Stimulated activated CD8-positive, alpha-beta memory T cell treated with anti-CD3 and anti-CD28 coated beads, Interleukin-4, amount 100 ng/mL, for 1 hour (primary cell): ENCODE measurements around the gene ATXN3L.
"Not testable (repeated sequence)": the region's sequence is repeated elsewhere in the genome, so short reads cannot be mapped to it uniquely, and the experiment has no call there.

Experiments used
- DNase-seq, 2 donors: peaks; one replicate each; pipeline ENCODE4 v3.0.0-alpha.2; 2020; ENCODE audit warnings: low read depth in 2 of 2, low spot score in 1 of 2

ATXN3L gene

GRCh38 chrX:13307041-13307440 lies 12.8 kb downstream of the ATXN3L start:
- no peak for DNase-seq

- no peak for DNase-seq
Observed at GRCh38 chrX:13305108-13305507, 14.7 kb downstream of the ATXN3L start.

- no peak for DNase-seq
Observed at GRCh38 chrX:13304052-13304451, 15.8 kb downstream of the ATXN3L start.

GRCh38 chrX:13303248-13303647 lies 16.6 kb downstream of the ATXN3L start:
- not testable (repeated sequence) for DNase-seq

- DNase-seq = no peak
Observed at GRCh38 chrX:13298836-13299235, 21.0 kb downstream of the ATXN3L start.

GRCh38 chrX:13295841-13296240 lies 24.0 kb downstream of the ATXN3L start:
- DNase-seq = no peak

GRCh38 chrX:13293700-13294099 lies 26.2 kb downstream of the ATXN3L start:
- DNase-seq = no peak

GRCh38 chrX:13290891-13291614 lies 28.8 kb downstream of the ATXN3L start:
- DNase-seq = no peak

- DNase-seq = no peak
Observed at GRCh38 chrX:13288671-13289070, 31.2 kb downstream of the ATXN3L start.

GRCh38 chrX:13287816-13288215 lies 32.0 kb downstream of the ATXN3L start:
- DNase-seq = no peak

GRCh38 chrX:13285693-13286092 lies 34.2 kb downstream of the ATXN3L start:
- DNase-seq = no peak

- DNase-seq = no peak
Observed at GRCh38 chrX:13285229-13285628, 34.6 kb downstream of the ATXN3L start.

GRCh38 chrX:13284570-13284969 lies 35.3 kb downstream of the ATXN3L start:
- no peak for DNase-seq

- DNase-seq = no peak
Observed at GRCh38 chrX:13283950-13284546, 35.8 kb downstream of the ATXN3L start.

- no peak for DNase-seq
Observed at GRCh38 chrX:13283512-13283911, 36.3 kb downstream of the ATXN3L start.

- DNase-seq = no peak
Observed at GRCh38 chrX:13281289-13281688, 38.6 kb downstream of the ATXN3L start.

GRCh38 chrX:13279279-13280018 lies 40.4 kb downstream of the ATXN3L start:
- no peak for DNase-seq

GRCh38 chrX:13277539-13277938 lies 42.3 kb downstream of the ATXN3L start:
- DNase-seq = no peak

GRCh38 chrX:13276991-13277390 lies 42.9 kb downstream of the ATXN3L start:
- DNase-seq = no peak

- DNase-seq = no peak
Observed at GRCh38 chrX:13275031-13275430, 44.8 kb downstream of the ATXN3L start.

- DNase-seq = no peak
Observed at GRCh38 chrX:13272426-13272825, 47.4 kb downstream of the ATXN3L start.

GRCh38 chrX:13271511-13271910 lies 48.3 kb downstream of the ATXN3L start:
- DNase-seq = no peak
